Spinal cord (tissue), 10 donors: ENCODE results near the gene OR12D1. TPM values are rescaled to one million over a fixed set of nuclear protein-coding genes. Genes with fewer than 3 reads are reported as not detected.
"Not testable (repeated sequence)": the region's sequence is repeated elsewhere in the genome, so short reads cannot be mapped to it uniquely, and the experiment has no call there.

ENCODE experiments used
- DNase-seq, 6 donors: peaks; one replicate each; pipeline versions ENCODE4 v3.0.0 to v3.0.0-alpha.2; 2013 to 2015; ENCODE audit warnings: low spot score in 6 of 6, low read depth in 4 of 6
- H3K27ac ChIP-seq: one replicate; pipeline ENCODE4 v1.5.1; 2013; ENCODE audit warnings: low read depth, low read length, control low read depth
- H3K27me3 ChIP-seq: one replicate; pipeline ENCODE4 v1.6.1; 2013; ENCODE audit warnings: low read length; ENCODE audit not compliant: control insufficient read depth, insufficient read depth
- H3K36me3 ChIP-seq: one replicate; pipeline ENCODE4 v1.6.1; 2013; ENCODE audit warnings: low read length; ENCODE audit not compliant: control insufficient read depth, insufficient read depth
- H3K4me1 ChIP-seq: one replicate; pipeline ENCODE4 v1.6.1; 2013; ENCODE audit warnings: low read length; ENCODE audit not compliant: control insufficient read depth, insufficient read depth
- H3K4me3 ChIP-seq: one replicate; pipeline ENCODE4 v1.5.1; 2013; ENCODE audit warnings: low read depth, low read length, control low read depth
- H3K9me3 ChIP-seq: one replicate; pipeline ENCODE4 v1.6.1; 2013; ENCODE audit warnings: low read length; ENCODE audit not compliant: control insufficient read depth, insufficient read depth
- WGBS: methylation state at CpG from one replicate; pipeline ENCODE4 v1.1.5; 2013; ENCODE audit warnings: missing lambda C conversion rate; ENCODE audit not compliant: insufficient coverage; 5-methylcytosine and 5-hydroxymethylcytosine counted together
- polyA plus RNA-seq, 2 donors: library from polyadenylated mRNA; unstranded; fragments of 120-200 nt; gene quantifications; one replicate each; pipeline ENCODE4 v1.2.1, GENCODE V29; 2013; ENCODE audit not compliant: insufficient read length in 2 of 2
- total RNA-seq, 2 donors: library from RNA; depleted of rRNA in 1 of 2; stranded (reverse); fragments of 120-200 nt in 1 of 2; fragments of >200 nt in 1 of 2; gene quantifications; one replicate each; pipeline versions ENCODE4 v1.2.3 to v1.2.4, GENCODE V29; 2013 to 2014
- donor health status: healthy.

Gene OR12D1
- total and polyA plus RNA-seq, 4 donors, result 0.20 TPM; not detected in 3

DNA sequence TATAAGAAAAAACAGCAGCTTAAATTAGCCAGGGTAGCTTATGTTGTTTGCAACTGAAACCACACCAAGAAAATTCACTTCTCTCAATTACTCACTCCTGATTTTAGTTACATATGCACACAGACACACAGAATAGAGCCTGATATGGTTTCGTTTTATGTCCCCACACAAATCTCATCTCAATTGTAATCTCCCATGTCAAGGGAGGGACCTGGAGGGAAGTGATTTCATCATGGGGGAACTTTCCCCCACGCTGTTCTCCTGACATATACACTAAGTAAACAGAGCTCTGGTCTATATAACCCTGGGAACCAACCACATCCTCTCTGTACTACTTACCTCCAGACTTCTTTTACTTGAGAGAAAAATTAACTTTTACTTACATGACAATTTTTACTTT is 9.8 kb downstream of the OR12D1 start:
- no peak overlapping the region for H3K27ac ChIP-seq
- no peaks in the 10 kb centered on the region for H3K4me1 ChIP-seq
- no peaks in the 10 kb centered on the region for H3K36me3 ChIP-seq
- no peaks in the 10 kb centered on the region for H3K27me3 ChIP-seq
- DNase-seq, result no peak
- WGBS, result no CpG with 5 or more reads among the region's 2 CpGs
- no peaks in the 10 kb centered on the region for H3K9me3 ChIP-seq
- H3K4me3 ChIP-seq, result no peak overlapping the region

DNA sequence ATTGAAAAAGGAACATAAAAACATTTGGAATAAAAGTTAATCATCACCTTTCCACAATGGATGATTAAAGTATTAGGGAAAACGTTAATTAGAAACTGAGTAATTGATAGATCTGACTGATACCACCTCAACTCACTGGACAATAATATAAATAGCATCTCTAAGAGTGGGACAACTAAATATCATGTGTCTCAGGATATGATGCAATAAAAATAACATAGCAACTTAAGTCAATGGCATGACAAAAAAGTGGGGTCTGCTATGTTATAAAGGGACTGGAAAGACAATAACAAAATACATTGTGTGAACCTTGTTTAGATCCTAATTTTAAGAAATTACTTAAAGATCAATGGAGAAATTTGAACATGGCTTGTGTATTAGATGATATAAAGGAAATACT is 10.3 kb downstream of the OR12D1 start:
- no peaks in the 10 kb centered on the region for H3K4me1 ChIP-seq
- DNase-seq, result no peak
- no peaks in the 10 kb centered on the region for H3K9me3 ChIP-seq
- H3K4me3 ChIP-seq, result no peak overlapping the region
- WGBS, result no CpG with 5 or more reads among the region's 1 CpG
- H3K27ac ChIP-seq, result no peak overlapping the region
- no peaks in the 10 kb centered on the region for H3K36me3 ChIP-seq
- no peaks in the 10 kb centered on the region for H3K27me3 ChIP-seq

DNA sequence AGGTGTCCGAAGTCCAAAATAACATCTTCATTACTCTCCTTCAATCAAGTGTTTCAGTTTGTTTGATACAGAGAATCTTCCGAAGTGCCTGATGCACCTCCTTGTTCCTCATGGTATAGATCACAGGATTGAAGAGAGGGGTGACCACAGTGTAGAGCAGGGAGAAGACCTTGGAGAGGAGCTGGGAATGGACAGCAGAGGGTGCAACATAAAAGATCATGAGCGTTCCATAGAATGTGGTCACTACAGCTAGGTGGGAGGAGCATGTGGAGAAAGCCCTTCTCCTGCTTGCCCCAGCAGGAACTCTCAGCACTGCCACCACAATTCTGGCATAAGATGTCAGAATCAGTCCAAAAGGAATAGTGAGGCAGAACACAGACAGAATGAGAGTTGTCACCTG is 11.9 kb downstream of the OR12D1 start:
- H3K9me3 ChIP-seq, result no peaks in the 10 kb centered on the region
- H3K36me3 ChIP-seq, result no peaks in the 10 kb centered on the region
- WGBS, result 92% methylated on average over 2 of the region's 3 CpGs
- DNase-seq, result no peak
- H3K27ac ChIP-seq, result no peak overlapping the region
- H3K27me3 ChIP-seq, result no peaks in the 10 kb centered on the region
- no peaks in the 10 kb centered on the region for H3K4me1 ChIP-seq
- no peak overlapping the region for H3K4me3 ChIP-seq

DNA sequence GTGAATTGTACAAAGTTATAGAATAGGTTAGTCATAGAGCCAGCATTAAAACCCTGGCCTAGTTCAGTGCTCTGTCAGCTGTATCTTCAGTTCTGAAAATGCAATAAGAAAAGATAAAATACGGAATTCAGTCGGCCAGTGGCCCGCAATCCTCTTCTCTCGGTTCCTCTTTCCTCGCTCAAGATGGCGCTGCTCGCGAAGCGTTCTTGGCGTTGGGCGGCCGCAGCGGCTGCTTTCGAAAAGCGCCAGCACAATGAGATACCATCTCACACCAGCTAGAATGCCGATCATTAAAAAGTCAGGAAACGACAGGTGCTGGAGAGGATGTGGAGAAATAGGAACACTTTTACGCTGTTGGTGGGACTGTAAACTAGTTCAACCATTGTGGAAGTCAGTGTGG is 22.0 kb downstream of the OR12D1 start:
- H3K4me3 ChIP-seq, H3K27me3 ChIP-seq: not testable (repeated sequence)
- WGBS, result 62% methylated on average over 9 of the region's 18 CpGs

DNA sequence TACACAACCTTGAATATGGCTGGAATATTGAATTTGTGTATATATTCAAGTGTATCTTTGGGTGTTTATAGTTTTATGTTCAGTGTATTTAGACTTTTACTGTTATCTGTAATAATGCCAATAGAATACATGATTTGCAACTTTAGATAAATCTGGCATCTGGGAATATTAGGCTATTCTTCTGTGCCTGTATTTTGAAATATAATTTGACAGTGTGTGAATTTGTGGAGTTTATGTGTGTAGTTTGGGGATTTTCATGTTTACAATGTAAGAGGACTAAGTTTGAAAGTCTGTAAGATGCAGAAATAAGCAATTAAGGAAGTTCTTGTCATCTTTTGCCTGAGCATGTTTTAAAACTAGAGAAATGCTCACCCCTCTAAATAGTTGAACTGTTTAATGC is 24.3 kb downstream of the OR12D1 start, which contains the start of gene OR10C1:
Gene OR10C1, plus strand, starts transcription at position 301 of the 400 bp plus-strand sequence. CDS start 710 bp downstream, outside the sequence.
- no peaks in the 10 kb centered on the region for H3K27me3 ChIP-seq
- no peak within 1 kb of the TSS for H3K27ac ChIP-seq
- no peaks in the 10 kb centered on the region for H3K36me3 ChIP-seq
- no peaks in the 10 kb centered on the region for H3K9me3 ChIP-seq
- no peak within 1 kb of the TSS for H3K4me3 ChIP-seq
- DNase-seq, result no peak
- no peaks in the 10 kb centered on the region for H3K4me1 ChIP-seq

More for the DNA sequence above, 22.0 kb downstream of the OR12D1 start:
- not testable (repeated sequence) for H3K4me1 ChIP-seq, DNase-seq, H3K36me3 ChIP-seq, H3K9me3 ChIP-seq, H3K27ac ChIP-seq

DNA sequence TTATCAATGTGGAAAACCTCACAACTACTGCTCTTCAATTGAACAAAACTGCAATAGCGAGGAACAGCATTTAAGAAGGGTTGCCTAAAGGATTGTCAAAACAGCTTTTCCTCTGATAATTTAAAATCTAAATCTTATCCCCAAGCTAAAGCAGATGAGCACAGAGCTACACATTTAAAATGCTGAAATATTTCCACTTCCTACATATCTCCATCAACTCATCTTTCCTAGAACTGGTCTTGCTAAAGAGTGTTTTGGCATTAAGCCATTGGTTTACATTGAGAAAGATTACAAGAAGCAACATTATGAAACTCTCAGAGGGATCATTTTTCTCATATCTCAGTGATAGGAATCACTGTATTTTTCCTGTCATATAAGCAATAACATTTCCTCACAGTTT is 28.0 kb downstream of the OR12D1 start:
- no peak overlapping the region for H3K27ac ChIP-seq
- H3K4me1 ChIP-seq, result no peaks in the 10 kb centered on the region
- no peak overlapping the region for H3K4me3 ChIP-seq
- no CpG with 5 or more reads among the region's 1 CpG for WGBS
- DNase-seq, result peak in 1 of 6 donors; percentile 10
- no peaks in the 10 kb centered on the region for H3K27me3 ChIP-seq
- no peaks in the 10 kb centered on the region for H3K9me3 ChIP-seq
- H3K36me3 ChIP-seq, result no peaks in the 10 kb centered on the region

GRCh38 chr6:29444031-29444430 is 29.3 kb downstream of the OR12D1 start:
- DNase-seq, H3K36me3 ChIP-seq, H3K4me1 ChIP-seq, H3K9me3 ChIP-seq, H3K27me3 ChIP-seq, H3K4me3 ChIP-seq, H3K27ac ChIP-seq: not testable (repeated sequence)
- WGBS, result 88% methylated on average over 1 of the region's 1 CpG

GRCh38 chr6:29447670-29448069 is 32.9 kb downstream of the OR12D1 start:
- Histone ChIP-seq H3K27me3 (no peaks in the 10 kb centered on the region), H3K36me3 (no peaks in the 10 kb centered on the region)
- WGBS, result 100% methylated on average over 1 of the region's 1 CpG

DNA sequence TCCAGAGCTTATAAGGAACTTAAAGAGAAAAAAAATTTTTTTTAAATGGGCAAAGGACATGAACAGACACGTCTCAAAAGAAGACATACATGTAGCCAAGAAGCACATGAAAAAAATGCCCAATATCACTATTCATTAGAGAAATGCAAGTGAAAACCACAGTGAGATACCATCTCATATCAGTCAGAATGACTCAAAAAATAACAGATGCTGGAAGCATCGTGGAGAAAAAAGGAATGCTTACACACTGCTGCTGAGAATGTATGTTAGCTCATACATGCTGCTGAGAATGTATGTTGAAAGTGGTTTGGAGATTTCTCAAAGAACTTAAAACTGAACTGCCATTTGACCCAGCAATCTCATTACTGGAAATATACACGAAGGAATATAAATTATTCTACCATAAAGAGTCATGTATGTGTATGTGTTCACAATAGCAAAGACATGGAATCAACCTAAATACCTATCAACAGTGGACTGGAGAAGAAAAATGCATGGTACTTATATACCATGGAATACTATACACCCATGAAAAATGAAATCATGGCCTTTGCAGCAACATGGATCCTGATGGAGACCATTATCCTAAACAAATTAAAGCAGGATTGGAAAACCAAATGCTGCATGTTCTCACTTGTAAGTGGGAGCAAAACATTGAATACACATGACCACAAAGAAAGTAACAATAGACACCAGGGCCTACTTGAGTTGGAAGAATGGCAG is 36.9 kb downstream of the OR12D1 start:
- H3K4me3 ChIP-seq, result no peak overlapping the region
- 60% methylated on average over 1 of the region's 3 CpGs for WGBS
- no peak overlapping the region for H3K27ac ChIP-seq
- no peak for DNase-seq
- no peaks in the 10 kb centered on the region for H3K9me3 ChIP-seq
- no peaks in the 10 kb centered on the region for H3K4me1 ChIP-seq
- no peaks in the 10 kb centered on the region for H3K27me3 ChIP-seq
- H3K36me3 ChIP-seq, result no peaks in the 10 kb centered on the region

More at GRCh38 chr6:29447670-29448069, 32.9 kb downstream of the OR12D1 start:
- Histone ChIP-seq H3K4me3 (no peak overlapping the region), H3K4me1 (no peaks in the 10 kb centered on the region), H3K27ac (no peak overlapping the region), H3K9me3 (no peaks in the 10 kb centered on the region)
- no peak for DNase-seq

- no CpG with 5 or more reads among the region's 2 CpGs for WGBS
- Histone ChIP-seq H3K9me3 (no peaks in the 10 kb centered on the region), H3K4me3 (no peak within 1 kb of the TSS), H3K27me3 (no peaks in the 10 kb centered on the region), H3K4me1 (no peaks in the 10 kb centered on the region), H3K27ac (no peak within 1 kb of the TSS), H3K36me3 (no peaks in the 10 kb centered on the region)
- DNase-seq, result no peak
Observed at GRCh38 chr6:29456971-29457370, 42.2 kb downstream of the OR12D1 start, which contains the start of the genes OR11A1 and OR2H1. TSS of gene OR11A1 (minus strand) at chr6:29457071. CDS start at chr6:29427641, 29,430 bp downstream. TSS of gene OR2H1 (plus strand) at chr6:29457155. CDS start at chr6:29461770, 4,615 bp downstream.
